PC-3 (cell line): ENCODE results near the gene SLCO2B1.

Experiments used
- CTCF ChIP-seq: fragments of 300-600 bp; sonication (generic); conservative IDR thresholded peaks from 2 replicates; pipeline ENCODE4 v1.5.1; 2017; ENCODE audit warnings: antibody characterized with exemption, low read depth, mild to moderate bottlenecking, low read length
- EZH2 ChIP-seq: fragments of 300-600 bp; sonication (generic); IDR thresholded peaks from one replicate; pipeline ENCODE4 v1.6.1; 2017; ENCODE audit warnings: antibody characterized with exemption, mild to moderate bottlenecking, low read length; ENCODE audit not compliant: unreplicated experiment

- TF ChIP-seq CTCF (no peak), EZH2 (no peak)
Observed at GRCh38 chr11:75169101-75169885, 18.4 kb downstream of the SLCO2B1 start.
